ENCODE data around the gene PAX5.

DNA sequence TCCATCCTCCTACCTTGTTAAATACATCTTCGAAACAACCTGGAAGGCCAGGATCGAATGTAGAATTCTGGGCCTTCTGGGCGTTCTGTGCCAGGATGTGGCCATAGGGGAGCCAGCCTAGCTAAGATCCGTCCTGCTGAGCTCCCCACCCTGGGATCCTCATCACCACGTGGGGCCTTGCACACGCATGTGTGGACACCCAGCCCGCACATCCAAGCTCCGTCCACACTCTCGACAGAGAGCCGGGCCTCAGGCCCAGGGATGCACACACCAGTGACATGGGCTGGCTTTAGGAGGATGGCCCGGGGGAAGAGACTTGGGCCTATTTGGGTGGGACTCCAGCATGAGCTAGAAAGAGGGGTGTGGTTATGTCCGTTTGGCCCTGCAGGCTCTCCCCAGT lies 154.0 kb downstream of the PAX5 start:
- TF ChIP-seq, protein P1, sequence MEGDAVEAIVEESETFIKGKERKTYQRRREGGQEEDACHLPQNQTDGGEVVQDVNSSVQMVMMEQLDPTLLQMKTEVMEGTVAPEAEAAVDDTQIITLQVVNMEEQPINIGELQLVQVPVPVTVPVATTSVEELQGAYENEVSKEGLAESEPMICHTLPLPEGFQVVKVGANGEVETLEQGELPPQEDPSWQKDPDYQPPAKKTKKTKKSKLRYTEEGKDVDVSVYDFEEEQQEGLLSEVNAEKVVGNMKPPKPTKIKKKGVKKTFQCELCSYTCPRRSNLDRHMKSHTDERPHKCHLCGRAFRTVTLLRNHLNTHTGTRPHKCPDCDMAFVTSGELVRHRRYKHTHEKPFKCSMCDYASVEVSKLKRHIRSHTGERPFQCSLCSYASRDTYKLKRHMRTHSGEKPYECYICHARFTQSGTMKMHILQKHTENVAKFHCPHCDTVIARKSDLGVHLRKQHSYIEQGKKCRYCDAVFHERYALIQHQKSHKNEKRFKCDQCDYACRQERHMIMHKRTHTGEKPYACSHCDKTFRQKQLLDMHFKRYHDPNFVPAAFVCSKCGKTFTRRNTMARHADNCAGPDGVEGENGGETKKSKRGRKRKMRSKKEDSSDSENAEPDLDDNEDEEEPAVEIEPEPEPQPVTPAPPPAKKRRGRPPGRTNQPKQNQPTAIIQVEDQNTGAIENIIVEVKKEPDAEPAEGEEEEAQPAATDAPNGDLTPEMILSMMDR (IDR thresholded peaks at IDR 0.05) = no peak
- no peak for TF ChIP-seq POLR2A (IDR thresholded peaks at IDR 0.05)
